ENCODE measurements around the gene UQCC5.

The UQCC5 gene

GRCh38 chr3:52504977-52505376 lies 31.4 kb upstream of the UQCC5 start:
- Histone ChIP-seq H3K27me3 (replicated peaks in 2 of 5; ENCODE audit: control insufficient read depth in 4 of 5, insufficient read depth in 5 of 5, low read length in 4 of 5) (no peaks in the 10 kb centered on the region), H3K27ac (ENCODE audit: insufficient read depth in 1 of 2, low read depth in 1 of 2, low read length in 2 of 2, poor library complexity in 1 of 2, severe bottlenecking in 2 of 2) (no peak overlapping the region), H3K36me3 (ENCODE audit: control insufficient read depth in 4 of 4, insufficient read depth in 4 of 4, low read length in 3 of 4) (peaks cover 0 to 93% (median under 1%) of the 10 kb centered on the region in 4 experiments), H3K9me3 (ENCODE audit: control extremely low read depth in 1 of 5, control insufficient read depth in 4 of 5, insufficient read depth in 2 of 5, low read depth in 1 of 5, low read length in 4 of 5) (no peaks in the 10 kb centered on the region), H3K4me3 (ENCODE audit: control insufficient read depth in 1 of 7, extremely low read depth in 1 of 7, insufficient read depth in 4 of 7, low read depth in 2 of 7, low read length in 6 of 7) (no peak overlapping the region), H3K4me1 (ENCODE audit: control extremely low read depth in 1 of 4, control insufficient read depth in 4 of 4, insufficient read depth in 4 of 4, low read length in 3 of 4) (peaks cover 0 to 16% (median 10%) of the 10 kb centered on the region in 4 experiments)
- ChIA-PET CTCF (interaction anchor here (1.3 kb wide), 1 partner anchor 22 kb away, joined by 3 read pairs; no protein-coding TSS in a partner anchor), POLR2A (no interaction called here)
- DNase-seq, result no peak
- WGBS (ENCODE audit: insufficient coverage), result 100% methylated on average over 9 of the region's 10 CpGs

DNA sequence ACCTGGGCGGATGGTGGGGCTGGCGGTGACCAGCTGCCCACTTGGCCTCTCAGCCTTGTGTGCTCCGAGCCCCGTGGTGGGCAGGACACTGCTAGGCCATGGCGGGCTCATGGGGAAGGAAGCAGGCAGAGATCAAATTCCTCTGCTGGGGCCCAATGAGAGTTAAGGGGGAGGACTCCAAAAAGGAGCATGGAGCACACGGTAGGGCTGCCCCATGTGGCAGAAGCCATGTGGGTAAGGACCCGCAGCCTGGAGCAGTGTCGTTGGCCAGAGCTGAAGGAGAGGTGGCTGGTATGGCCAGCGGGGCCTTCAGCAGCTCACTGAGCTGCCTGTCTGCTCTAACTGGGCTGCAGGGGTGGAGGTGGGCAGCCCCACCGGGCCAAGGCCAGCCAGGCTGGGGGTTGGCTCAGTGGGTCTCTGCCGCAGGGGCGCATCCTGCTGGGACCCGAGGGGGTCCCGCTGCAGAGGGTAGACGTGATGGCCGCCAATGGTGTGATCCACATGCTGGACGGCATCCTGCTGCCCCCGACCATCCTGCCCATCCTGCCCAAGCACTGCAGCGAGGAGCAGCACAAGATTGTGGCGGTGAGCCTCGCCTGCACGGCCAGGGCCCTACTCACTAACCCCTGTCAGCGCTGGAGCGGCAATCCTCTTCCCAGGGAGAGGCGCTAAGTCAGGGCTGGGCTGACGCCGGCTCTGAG lies 30.0 kb upstream of the UQCC5 start:
- no peak for DNase-seq
- CTCF ChIA-PET, result no interaction called here
- POLR2A ChIA-PET, result no interaction called here
- Histone ChIP-seq H3K4me1 (ENCODE audit: control extremely low read depth in 1 of 4, control insufficient read depth in 4 of 4, insufficient read depth in 4 of 4, low read length in 3 of 4) (peaks cover 0 to 3% (median 0%) of the 10 kb centered on the region in 4 experiments), H3K36me3 (ENCODE audit: control insufficient read depth in 4 of 4, insufficient read depth in 4 of 4, low read length in 3 of 4) (peaks cover 0 to 96% (median under 1%) of the 10 kb centered on the region in 4 experiments), H3K4me3 (ENCODE audit: control insufficient read depth in 1 of 7, extremely low read depth in 1 of 7, insufficient read depth in 4 of 7, low read depth in 2 of 7, low read length in 6 of 7) (no peak overlapping the region), H3K9me3 (ENCODE audit: control extremely low read depth in 1 of 5, control insufficient read depth in 4 of 5, insufficient read depth in 2 of 5, low read depth in 1 of 5, low read length in 4 of 5) (no peaks in the 10 kb centered on the region), H3K27ac (ENCODE audit: insufficient read depth in 1 of 2, low read depth in 1 of 2, low read length in 2 of 2, poor library complexity in 1 of 2, severe bottlenecking in 2 of 2) (no peak overlapping the region), H3K27me3 (replicated peaks in 2 of 5; ENCODE audit: control insufficient read depth in 4 of 5, insufficient read depth in 5 of 5, low read length in 4 of 5) (no peaks in the 10 kb centered on the region)
- WGBS (ENCODE audit: insufficient coverage), result 92% methylated on average over 25 of the region's 27 CpGs

GRCh38 chr3:52507359-52507758 lies 29.0 kb upstream of the UQCC5 start:
- POLR2A ChIA-PET, result no interaction called here
- Histone ChIP-seq H3K9me3 (ENCODE audit: control extremely low read depth in 1 of 5, control insufficient read depth in 4 of 5, insufficient read depth in 2 of 5, low read depth in 1 of 5, low read length in 4 of 5) (no peaks in the 10 kb centered on the region), H3K4me3 (ENCODE audit: control insufficient read depth in 1 of 7, extremely low read depth in 1 of 7, insufficient read depth in 4 of 7, low read depth in 2 of 7, low read length in 6 of 7) (no peak overlapping the region), H3K36me3 (ENCODE audit: control insufficient read depth in 4 of 4, insufficient read depth in 4 of 4, low read length in 3 of 4) (peaks cover 0 to 96% (median under 1%) of the 10 kb centered on the region in 4 experiments), H3K27me3 (replicated peaks in 2 of 5; ENCODE audit: control insufficient read depth in 4 of 5, insufficient read depth in 5 of 5, low read length in 4 of 5) (no peaks in the 10 kb centered on the region), H3K4me1 (ENCODE audit: control extremely low read depth in 1 of 4, control insufficient read depth in 4 of 4, insufficient read depth in 4 of 4, low read length in 3 of 4) (no peaks in the 10 kb centered on the region), H3K27ac (ENCODE audit: insufficient read depth in 1 of 2, low read depth in 1 of 2, low read length in 2 of 2, poor library complexity in 1 of 2, severe bottlenecking in 2 of 2) (no peak overlapping the region)
- WGBS (ENCODE audit: insufficient coverage), result 95% methylated on average over 4 of the region's 5 CpGs
- CTCF ChIA-PET, result no interaction called here
- no peak for DNase-seq

- Histone ChIP-seq H3K36me3 (ENCODE audit: control insufficient read depth in 4 of 4, insufficient read depth in 4 of 4, low read length in 3 of 4) (peaks cover 0 to 96% (median 0%) of the 10 kb centered on the region in 4 experiments), H3K4me1 (ENCODE audit: control extremely low read depth in 1 of 4, control insufficient read depth in 4 of 4, insufficient read depth in 4 of 4, low read length in 3 of 4) (no peaks in the 10 kb centered on the region), H3K27ac (ENCODE audit: insufficient read depth in 1 of 2, low read depth in 1 of 2, low read length in 2 of 2, poor library complexity in 1 of 2, severe bottlenecking in 2 of 2) (no peak overlapping the region), H3K27me3 (replicated peaks in 2 of 5; ENCODE audit: control insufficient read depth in 4 of 5, insufficient read depth in 5 of 5, low read length in 4 of 5) (no peaks in the 10 kb centered on the region), H3K9me3 (ENCODE audit: control extremely low read depth in 1 of 5, control insufficient read depth in 4 of 5, insufficient read depth in 2 of 5, low read depth in 1 of 5, low read length in 4 of 5) (no peaks in the 10 kb centered on the region), H3K4me3 (ENCODE audit: control insufficient read depth in 1 of 7, extremely low read depth in 1 of 7, insufficient read depth in 4 of 7, low read depth in 2 of 7, low read length in 6 of 7) (no peak overlapping the region)
- CTCF ChIA-PET, result interaction anchor here (1.6 kb wide), 1 partner anchor 27 kb away, joined by 4 read pairs; no protein-coding TSS in a partner anchor
- 96% methylated on average over 8 of the region's 12 CpGs for whole genome bisulfite sequencing (ENCODE audit: insufficient coverage)
- DNase-seq, result no peak
- POLR2A ChIA-PET, result no interaction called here
These were observed 26.6 kb upstream of the UQCC5 start for GRCh38 chr3:52509753-52510328.

- no peak for DNase-seq
- ChIA-PET POLR2A (interaction anchor here (1.2 kb wide), 1 partner anchor 16 kb away, joined by 5 read pairs; no protein-coding TSS in a partner anchor), CTCF (interaction anchor here (1.3 to 1.6 kb wide), 2 partner anchors 29 to 40 kb away, joined by 4 read pairs; no protein-coding TSS in a partner anchor)
- Histone ChIP-seq H3K4me3 (ENCODE audit: control insufficient read depth in 1 of 7, extremely low read depth in 1 of 7, insufficient read depth in 4 of 7, low read depth in 2 of 7, low read length in 6 of 7) (no peak overlapping the region), H3K27ac (ENCODE audit: insufficient read depth in 1 of 2, low read depth in 1 of 2, low read length in 2 of 2, poor library complexity in 1 of 2, severe bottlenecking in 2 of 2) (no peak overlapping the region), H3K27me3 (replicated peaks in 2 of 5; ENCODE audit: control insufficient read depth in 4 of 5, insufficient read depth in 5 of 5, low read length in 4 of 5) (no peaks in the 10 kb centered on the region), H3K9me3 (ENCODE audit: control extremely low read depth in 1 of 5, control insufficient read depth in 4 of 5, insufficient read depth in 2 of 5, low read depth in 1 of 5, low read length in 4 of 5) (no peaks in the 10 kb centered on the region), H3K4me1 (ENCODE audit: control extremely low read depth in 1 of 4, control insufficient read depth in 4 of 4, insufficient read depth in 4 of 4, low read length in 3 of 4) (no peaks in the 10 kb centered on the region), H3K36me3 (ENCODE audit: control insufficient read depth in 4 of 4, insufficient read depth in 4 of 4, low read length in 3 of 4) (peaks cover 0 to 96% (median 0%) of the 10 kb centered on the region in 4 experiments)
- WGBS (ENCODE audit: insufficient coverage), result 98% methylated on average over 6 of the region's 7 CpGs
These were observed 24.9 kb upstream of the UQCC5 start for GRCh38 chr3:52511509-52511908.

GRCh38 chr3:52512105-52512504 lies 24.3 kb upstream of the UQCC5 start:
- CTCF ChIA-PET, result interaction anchor here (1.3 kb wide), 1 partner anchor 40 kb away, joined by 4 read pairs; no protein-coding TSS in a partner anchor
- no peak overlapping the region for H3K4me3 ChIP-seq (ENCODE audit: control insufficient read depth in 1 of 7, extremely low read depth in 1 of 7, insufficient read depth in 4 of 7, low read depth in 2 of 7, low read length in 6 of 7)
- H3K36me3 ChIP-seq (ENCODE audit: control insufficient read depth in 4 of 4, insufficient read depth in 4 of 4, low read length in 3 of 4), result peaks cover 0 to 97% (median 0%) of the 10 kb centered on the region in 4 experiments
- no peaks in the 10 kb centered on the region for H3K27me3 ChIP-seq (replicated peaks in 2 of 5; ENCODE audit: control insufficient read depth in 4 of 5, insufficient read depth in 5 of 5, low read length in 4 of 5)
- DNase-seq, result no peak
- POLR2A ChIA-PET, result no interaction called here
- no peak overlapping the region for H3K27ac ChIP-seq (ENCODE audit: insufficient read depth in 1 of 2, low read depth in 1 of 2, low read length in 2 of 2, poor library complexity in 1 of 2, severe bottlenecking in 2 of 2)
- 94% methylated on average over 6 of the region's 8 CpGs for WGBS (ENCODE audit: insufficient coverage)
- H3K9me3 ChIP-seq (ENCODE audit: control extremely low read depth in 1 of 5, control insufficient read depth in 4 of 5, insufficient read depth in 2 of 5, low read depth in 1 of 5, low read length in 4 of 5), result no peaks in the 10 kb centered on the region
- no peaks in the 10 kb centered on the region for H3K4me1 ChIP-seq (ENCODE audit: control extremely low read depth in 1 of 4, control insufficient read depth in 4 of 4, insufficient read depth in 4 of 4, low read length in 3 of 4)

DNA sequence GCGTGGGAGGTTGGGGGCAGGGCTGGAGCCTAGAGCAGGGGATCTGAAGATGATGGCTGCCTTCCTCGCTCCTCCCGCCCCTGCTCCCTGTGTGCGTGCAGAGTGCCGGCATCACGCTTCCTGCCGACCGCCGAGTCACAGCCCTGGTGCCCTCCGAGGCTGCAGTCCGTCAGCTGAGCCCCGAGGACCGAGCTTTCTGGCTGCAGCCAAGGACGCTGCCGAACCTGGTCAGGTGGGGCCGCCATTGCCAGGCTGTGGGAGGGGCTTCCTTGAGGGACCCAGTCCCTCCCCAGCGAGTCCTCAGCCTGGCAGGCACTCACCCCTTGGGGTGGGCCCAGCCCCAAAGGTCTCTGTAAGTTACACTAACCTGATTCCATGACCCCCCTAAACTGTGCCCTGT lies 23.7 kb upstream of the UQCC5 start:
- H3K4me3 ChIP-seq (ENCODE audit: control insufficient read depth in 1 of 7, extremely low read depth in 1 of 7, insufficient read depth in 4 of 7, low read depth in 2 of 7, low read length in 6 of 7), result no peak overlapping the region
- WGBS (ENCODE audit: insufficient coverage), result 98% methylated on average over 13 of the region's 17 CpGs
- ChIA-PET CTCF (interaction anchor here (1.3 kb wide), 1 partner anchor 41 kb away, joined by 4 read pairs; no protein-coding TSS in a partner anchor), POLR2A (no interaction called here)
- DNase-seq, result no peak
- H3K9me3 ChIP-seq (ENCODE audit: control extremely low read depth in 1 of 5, control insufficient read depth in 4 of 5, insufficient read depth in 2 of 5, low read depth in 1 of 5, low read length in 4 of 5), result no peaks in the 10 kb centered on the region
- no peak overlapping the region for H3K27ac ChIP-seq (ENCODE audit: insufficient read depth in 1 of 2, low read depth in 1 of 2, low read length in 2 of 2, poor library complexity in 1 of 2, severe bottlenecking in 2 of 2)
- H3K27me3 ChIP-seq (replicated peaks in 2 of 5; ENCODE audit: control insufficient read depth in 4 of 5, insufficient read depth in 5 of 5, low read length in 4 of 5), result no peaks in the 10 kb centered on the region
- no peaks in the 10 kb centered on the region for H3K4me1 ChIP-seq (ENCODE audit: control extremely low read depth in 1 of 4, control insufficient read depth in 4 of 4, insufficient read depth in 4 of 4, low read length in 3 of 4)
- peaks cover 0 to 97% (median 0%) of the 10 kb centered on the region in 4 experiments for H3K36me3 ChIP-seq (ENCODE audit: control insufficient read depth in 4 of 4, insufficient read depth in 4 of 4, low read length in 3 of 4)
